H9 (cell line): ENCODE data around the gene SLC9A9. TPM values are rescaled to one million over a fixed set of nuclear protein-coding genes. Genes with fewer than 3 reads are reported as not detected.

Experiments
- DNase-seq: peaks from one replicate; pipeline ENCODE4 v3.0.0-alpha.2; 2017
- H2AFZ ChIP-seq: one replicate; pipeline ENCODE4 v1.6.1; 2013; ENCODE audit warnings: mild to moderate bottlenecking, low read length, control low read depth, moderate library complexity
- H2AK5ac ChIP-seq: 2 replicates; pipeline ENCODE4 v1.6.1; 2013; ENCODE audit warnings: low read length, control low read depth, mixed read lengths; ENCODE audit not compliant: insufficient read length
- H2BK120ac ChIP-seq: one replicate; pipeline ENCODE4 v1.6.1; 2013; ENCODE audit warnings: low read depth, mild to moderate bottlenecking, low read length, control low read depth, inconsistent platforms; ENCODE audit not compliant: poor library complexity, severe bottlenecking
- H2BK12ac ChIP-seq: 2 replicates; pipeline ENCODE4 v1.6.1; 2013; ENCODE audit warnings: low read length, control low read depth, mixed read lengths, low read depth; ENCODE audit not compliant: insufficient read length
- H2BK15ac ChIP-seq: 2 replicates; pipeline ENCODE4 v1.6.1; 2013; ENCODE audit warnings: low read depth, low read length, control low read depth
- H2BK20ac ChIP-seq: one replicate; pipeline ENCODE4 v1.6.1; 2013; ENCODE audit warnings: low read depth, mild to moderate bottlenecking, low read length, control low read depth, inconsistent platforms; ENCODE audit not compliant: poor library complexity, severe bottlenecking
- H2BK5ac ChIP-seq: 2 replicates; pipeline ENCODE4 v1.6.1; 2013; ENCODE audit warnings: low read length, control low read depth, mixed read lengths; ENCODE audit not compliant: insufficient read length
- H3K14ac ChIP-seq: 2 replicates; pipeline ENCODE4 v1.6.1; 2013; ENCODE audit warnings: low read length, control low read depth; ENCODE audit not compliant: insufficient read depth
- H3K18ac ChIP-seq: 2 replicates; pipeline ENCODE4 v1.6.1; 2013; ENCODE audit warnings: low read depth, mild to moderate bottlenecking, mixed read lengths, low read length, control low read depth; ENCODE audit not compliant: insufficient read length
- H3K23ac ChIP-seq: 2 replicates; pipeline ENCODE4 v1.6.1; 2013; ENCODE audit warnings: low read length, control low read depth, mixed read lengths, low read depth; ENCODE audit not compliant: insufficient read length
- H3K23me2 ChIP-seq: 2 replicates; pipeline ENCODE4 v1.6.1; 2013; ENCODE audit warnings: low read depth, mild to moderate bottlenecking, mixed read lengths, low read length, control low read depth; ENCODE audit not compliant: insufficient read length, poor library complexity, severe bottlenecking
- H3K27ac ChIP-seq: 2 replicates; pipeline ENCODE4 v1.5.1; 2013; ENCODE audit warnings: low read length, control low read depth, mixed read lengths, low read depth; ENCODE audit not compliant: insufficient read length
- H3K27me3 ChIP-seq: 2 replicates; pipeline ENCODE4 v1.6.1; 2013; ENCODE audit warnings: low read length, control low read depth, inconsistent platforms; ENCODE audit not compliant: insufficient read depth
- H3K4ac ChIP-seq: 2 replicates; pipeline ENCODE4 v1.6.1; 2013; ENCODE audit warnings: low read depth, mild to moderate bottlenecking, control low read depth, inconsistent platforms, low read length, moderate library complexity
- H3K4me1 ChIP-seq: 2 replicates; pipeline ENCODE4 v1.6.1; 2013; ENCODE audit warnings: low read length, control low read depth, inconsistent platforms; ENCODE audit not compliant: insufficient read depth
- H3K4me2 ChIP-seq: 2 replicates; pipeline ENCODE4 v1.6.1; 2013; ENCODE audit warnings: low read length, control low read depth, mixed read lengths; ENCODE audit not compliant: insufficient read length, insufficient read depth
- H3K56ac ChIP-seq: 2 replicates; pipeline ENCODE4 v1.6.1; 2013; ENCODE audit warnings: low read depth, mild to moderate bottlenecking, mixed read lengths, low read length, control low read depth; ENCODE audit not compliant: insufficient read length
- H3K79me1 ChIP-seq: 2 replicates; pipeline ENCODE4 v1.6.1; 2013; ENCODE audit warnings: low read depth, mild to moderate bottlenecking, moderate library complexity, low read length, control low read depth, inconsistent platforms; ENCODE audit not compliant: insufficient read depth, poor library complexity, severe bottlenecking
- H3K79me2 ChIP-seq: 2 replicates; pipeline ENCODE4 v1.6.1; 2013; ENCODE audit warnings: low read length, control low read depth, inconsistent platforms; ENCODE audit not compliant: insufficient read depth
- H3K9ac ChIP-seq: 2 replicates; pipeline ENCODE4 v1.6.1; 2013; ENCODE audit warnings: low read length, control low read depth, mixed read lengths; ENCODE audit not compliant: insufficient read length; ENCODE audit errors: extremely low read depth
- H3K9me3 ChIP-seq: one replicate; pipeline ENCODE4 v1.6.1; 2013; ENCODE audit warnings: low read depth, low read length, inconsistent platforms; ENCODE audit not compliant: control insufficient read depth
- H3T11ph ChIP-seq: one replicate; pipeline ENCODE4 v1.6.1; 2013; ENCODE audit warnings: mild to moderate bottlenecking, low read length, control low read depth, inconsistent platforms
- H4K20me1 ChIP-seq: one replicate; pipeline ENCODE4 v1.6.1; 2013; ENCODE audit not compliant: control insufficient read depth, insufficient read length, insufficient read depth
- H4K5ac ChIP-seq: 2 replicates; pipeline ENCODE4 v1.6.1; 2013; ENCODE audit warnings: low read depth, mild to moderate bottlenecking, mixed read lengths, low read length, control low read depth; ENCODE audit not compliant: insufficient read length
- H4K8ac ChIP-seq: replicated peaks from 2 replicates; pipeline ENCODE4 v1.6.1; 2013; ENCODE audit warnings: low read length, control low read depth, mixed read lengths, low read depth; ENCODE audit not compliant: insufficient read length
- H4K91ac ChIP-seq: 2 replicates; pipeline ENCODE4 v1.6.1; 2013; ENCODE audit warnings: low read depth, mild to moderate bottlenecking, moderate library complexity, mixed read lengths, low read length, control low read depth; ENCODE audit not compliant: insufficient read length
- H3K27ac Mint-ChIP-seq, 3 experiments: 2 replicates in 2 of 3; 3 replicates in 1 of 3; pipeline ENCODE4 v1.8.0; 2020 to 2021; ENCODE audit warnings: mixed read lengths in 3 of 3, mild to moderate bottlenecking in 1 of 3, moderate library complexity in 1 of 3
- H3K27me3 Mint-ChIP-seq: 2 replicates; pipeline ENCODE4 v1.8.0; 2021; ENCODE audit warnings: low read depth, mild to moderate bottlenecking, moderate library complexity, mixed read lengths
- H3K36me3 Mint-ChIP-seq, 3 experiments: 2 replicates in 2 of 3; 3 replicates in 1 of 3; pipeline ENCODE4 v1.8.0; 2020 to 2021; ENCODE audit warnings: low read depth in 3 of 3, mixed read lengths in 3 of 3; ENCODE audit not compliant: insufficient read depth in 1 of 3
- H3K4me1 Mint-ChIP-seq, 2 experiments: 2 replicates each; pipeline ENCODE4 v1.8.0; 2020; ENCODE audit warnings: mixed read lengths in 2 of 2
- H3K4me3 Mint-ChIP-seq, 2 experiments: 2 replicates in 1 of 2; 3 replicates in 1 of 2; pipeline ENCODE4 v1.8.0; 2020 to 2021; ENCODE audit warnings: mild to moderate bottlenecking in 2 of 2, mixed read lengths in 2 of 2, moderate library complexity in 1 of 2
- H3K9me3 Mint-ChIP-seq, 2 experiments: 2 replicates in 1 of 2; 3 replicates in 1 of 2; pipeline ENCODE4 v1.8.0; 2020; ENCODE audit warnings: mild to moderate bottlenecking in 2 of 2, mixed read lengths in 2 of 2, moderate library complexity in 1 of 2
- WGBS: extraction: QIAGEN DNeasy Blood & Tissue Kit; methylation state at CpG from one replicate; pipeline ENCODE4 v1.1.7; 2013; ENCODE audit warnings: missing lambda C conversion rate, low lambda C conversion rate, mixed read lengths; ENCODE audit not compliant: insufficient read length; ENCODE audit errors: extremely low coverage; 5-methylcytosine and 5-hydroxymethylcytosine counted together
- total RNA-seq: library from RNA; stranded (reverse); gene quantifications from 2 replicates; pipeline ENCODE4 v1.2.1, GENCODE V29; 2021
- TF ChIP-seq, protein P1 (sequence below): fragments of 200-600 bp; sonication (generic); conservative IDR thresholded peaks from 3 replicates; pipeline ENCODE4 v1.8.0; 2021; ENCODE audit warnings: antibody characterized with exemption, mild to moderate bottlenecking

The SLC9A9 gene
- total RNA-seq, 1 experiment from 2014 or later = 0.35 TPM

DNA sequence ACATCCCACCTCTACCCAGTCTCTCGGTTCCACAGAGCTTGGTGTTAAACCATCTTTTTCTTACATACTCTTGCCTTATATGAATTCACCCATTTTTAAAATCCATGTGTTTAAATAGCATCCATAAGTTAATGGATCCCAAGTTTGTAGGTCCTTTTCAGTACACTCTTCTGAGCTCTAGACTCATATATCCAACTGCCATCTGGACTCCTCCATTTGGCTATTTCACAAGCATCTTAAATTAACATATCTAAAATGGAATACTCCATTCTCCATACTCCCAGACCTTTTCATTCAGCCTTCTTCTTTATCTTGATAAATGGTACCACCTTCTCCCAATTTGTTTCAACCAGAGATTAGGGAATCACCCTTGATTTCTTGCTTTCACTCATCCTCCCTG lies 615.3 kb downstream of the SLC9A9 start:
- Histone ChIP-seq H3K14ac (no peak overlapping the region), H4K5ac (no peak overlapping the region), H3K18ac (no peak overlapping the region), H3K56ac (no peak overlapping the region), H3K4me2 (no peak overlapping the region), H3K27me3 (no peaks in the 10 kb centered on the region), H3K4ac (no peak overlapping the region), H2AK5ac (no peak overlapping the region), H3K79me1 (no peaks in the 10 kb centered on the region), H2BK15ac (no peak overlapping the region), H4K91ac (no peak overlapping the region), H3T11ph (no peak overlapping the region), H3K23me2 (no peaks in the 10 kb centered on the region), H4K8ac (no peak overlapping the region), H3K23ac (no peak overlapping the region), H2BK120ac (no peak overlapping the region), H3K27ac (no peak overlapping the region), H2AFZ (no peak overlapping the region), H4K20me1 (no peaks in the 10 kb centered on the region), H2BK5ac (no peak overlapping the region), H3K79me2 (no peaks in the 10 kb centered on the region), H3K9ac (no peak overlapping the region), H2BK12ac (no peak overlapping the region), H3K4me1 (no peaks in the 10 kb centered on the region), H2BK20ac (no peak overlapping the region), H3K9me3 (no peaks in the 10 kb centered on the region)
- no peak overlapping the region for H3K27ac Mint-ChIP-seq
- no peaks in the 10 kb centered on the region for H3K27me3 Mint-ChIP-seq
- H3K4me1 Mint-ChIP-seq = peaks cover 2 to 5% of the 10 kb centered on the region in 2 experiments; a peak in 3 of 4 replicates
- TF ChIP-seq, protein P1, sequence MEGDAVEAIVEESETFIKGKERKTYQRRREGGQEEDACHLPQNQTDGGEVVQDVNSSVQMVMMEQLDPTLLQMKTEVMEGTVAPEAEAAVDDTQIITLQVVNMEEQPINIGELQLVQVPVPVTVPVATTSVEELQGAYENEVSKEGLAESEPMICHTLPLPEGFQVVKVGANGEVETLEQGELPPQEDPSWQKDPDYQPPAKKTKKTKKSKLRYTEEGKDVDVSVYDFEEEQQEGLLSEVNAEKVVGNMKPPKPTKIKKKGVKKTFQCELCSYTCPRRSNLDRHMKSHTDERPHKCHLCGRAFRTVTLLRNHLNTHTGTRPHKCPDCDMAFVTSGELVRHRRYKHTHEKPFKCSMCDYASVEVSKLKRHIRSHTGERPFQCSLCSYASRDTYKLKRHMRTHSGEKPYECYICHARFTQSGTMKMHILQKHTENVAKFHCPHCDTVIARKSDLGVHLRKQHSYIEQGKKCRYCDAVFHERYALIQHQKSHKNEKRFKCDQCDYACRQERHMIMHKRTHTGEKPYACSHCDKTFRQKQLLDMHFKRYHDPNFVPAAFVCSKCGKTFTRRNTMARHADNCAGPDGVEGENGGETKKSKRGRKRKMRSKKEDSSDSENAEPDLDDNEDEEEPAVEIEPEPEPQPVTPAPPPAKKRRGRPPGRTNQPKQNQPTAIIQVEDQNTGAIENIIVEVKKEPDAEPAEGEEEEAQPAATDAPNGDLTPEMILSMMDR = no peak
- DNase-seq = no peak
- no peaks in the 10 kb centered on the region for H3K36me3 Mint-ChIP-seq
- H3K9me3 Mint-ChIP-seq = no peaks in the 10 kb centered on the region; a peak in 1 of 5 replicates
- no CpG with 5 or more reads among the region's 1 CpG for WGBS
- no peak overlapping the region for H3K4me3 Mint-ChIP-seq
